ENCODE results near the gene YIF1B. TPM values are rescaled to one million over a fixed set of nuclear protein-coding genes. Genes with fewer than 3 reads are reported as not detected.

YIF1B gene
- total RNA-seq, 1 donor from 2014 or later: 29.6 TPM

- no peak for DNase-seq (ENCODE audit: low spot score, unreplicated experiment)
- TF ChIP-seq CTCF (IDR thresholded peaks at IDR 0.05; ENCODE audit: unreplicated experiment): no peak
- Mint-ChIP-seq H3K36me3 (ENCODE audit: insufficient read depth) (no peaks in the 10 kb centered on the region), H3K27ac (peak overlapping the region; percentile 45), H3K4me1 (ENCODE audit: low read depth) (peaks cover 2% of the 10 kb centered on the region), H3K27me3 (peaks cover 48% of the 10 kb centered on the region), H3K9me3 (ENCODE audit: low read depth) (no peaks in the 10 kb centered on the region), H3K4me3 (ENCODE audit: low read depth) (no peak overlapping the region)
Measured at GRCh38 chr19:38317104-38317612, 1.4 kb upstream of the YIF1B start.

- no peak for TF ChIP-seq CTCF (IDR thresholded peaks at IDR 0.05; ENCODE audit: unreplicated experiment)
- Mint-ChIP-seq H3K4me1 (ENCODE audit: low read depth) (peaks cover 2% of the 10 kb centered on the region), H3K9me3 (ENCODE audit: low read depth) (no peaks in the 10 kb centered on the region), H3K4me3 (ENCODE audit: low read depth) (peak overlapping the region; percentile 66), H3K27ac (peak overlapping the region; percentile 92), H3K36me3 (ENCODE audit: insufficient read depth) (no peaks in the 10 kb centered on the region), H3K27me3 (peaks cover 42% of the 10 kb centered on the region)
- DNase-seq (ENCODE audit: low spot score, unreplicated experiment): no peak
Measured at GRCh38 chr19:38316477-38317067, 825 bp upstream of the YIF1B start.

- H3K27ac Mint-ChIP-seq: no peak overlapping the region
- no peak for TF ChIP-seq CTCF (IDR thresholded peaks at IDR 0.05; ENCODE audit: unreplicated experiment)
Measured at GRCh38 chr19:38310986-38311385, 4.8 kb downstream of the YIF1B start.

GRCh38 chr19:38310279-38310670, 5.5 kb downstream of the YIF1B start:
- H3K4me3 Mint-ChIP-seq (ENCODE audit: low read depth): no peak overlapping the region
- peaks cover 2% of the 10 kb centered on the region for H3K4me1 Mint-ChIP-seq (ENCODE audit: low read depth)
- no peak for DNase-seq (ENCODE audit: low spot score, unreplicated experiment)

More at GRCh38 chr19:38310986-38311385, 4.8 kb downstream of the YIF1B start:
- Mint-ChIP-seq H3K4me3 (ENCODE audit: low read depth) (no peak overlapping the region), H3K36me3 (ENCODE audit: insufficient read depth) (no peaks in the 10 kb centered on the region), H3K4me1 (ENCODE audit: low read depth) (peaks cover 2% of the 10 kb centered on the region), H3K27me3 (no peaks in the 10 kb centered on the region), H3K9me3 (ENCODE audit: low read depth) (no peaks in the 10 kb centered on the region)
- no peak for DNase-seq (ENCODE audit: low spot score, unreplicated experiment)

GRCh38 chr19:38309615-38310278, 6.0 kb downstream of the YIF1B start:
- no peak for DNase-seq (ENCODE audit: low spot score, unreplicated experiment)
- Mint-ChIP-seq H3K27ac (no peak overlapping the region), H3K4me3 (ENCODE audit: low read depth) (no peak overlapping the region), H3K9me3 (ENCODE audit: low read depth) (no peaks in the 10 kb centered on the region), H3K27me3 (no peaks in the 10 kb centered on the region), H3K36me3 (ENCODE audit: insufficient read depth) (no peaks in the 10 kb centered on the region), H3K4me1 (ENCODE audit: low read depth) (peaks cover 2% of the 10 kb centered on the region)
- no peak for TF ChIP-seq CTCF (IDR thresholded peaks at IDR 0.05; ENCODE audit: unreplicated experiment)

More at GRCh38 chr19:38310279-38310670, 5.5 kb downstream of the YIF1B start:
- Mint-ChIP-seq H3K27me3 (no peaks in the 10 kb centered on the region), H3K36me3 (ENCODE audit: insufficient read depth) (no peaks in the 10 kb centered on the region), H3K27ac (no peak overlapping the region), H3K9me3 (ENCODE audit: low read depth) (no peaks in the 10 kb centered on the region)
- TF ChIP-seq CTCF (IDR thresholded peaks at IDR 0.05; ENCODE audit: unreplicated experiment): no peak
